HCT116 (cell line): ENCODE results near the gene GABBR1. TPM values are rescaled to one million over a fixed set of nuclear protein-coding genes. Genes with fewer than 3 reads are reported as not detected.

ENCODE experiments used
- ATAC-seq: fragments of 200-7000 bp; cut with Tn5 transposase; 2 replicates; pipeline ENCODE4 v1.9.1; 2020; ENCODE audit warnings: mild to moderate bottlenecking, moderate library complexity
- BruUV-seq: library from RNA; stranded (reverse); fragments of 400-500 nt; replicated peaks from 2 replicates; lab custom pipeline; 2021; lab: Mats Ljungman, UMichigan
- CTCF ChIA-PET: fragments of 300-600 bp; sonication (Branson Sonifier 250); formaldehyde crosslinking; loops from one replicate; lab custom pipeline; 2021; ENCODE audit warnings: antibody characterized with exemption; lab: Charles Lee
- POLR2A ChIA-PET: fragments of 300-600, 350-600 bp; sonication (Branson Sonifier 250); formaldehyde crosslinking; loops from one replicate; lab custom pipeline; 2021; ENCODE audit warnings: antibody characterized with exemption; lab: Charles Lee
- RAD21 ChIA-PET, 2 experiments: fragments of 300-600 bp; sonication (Branson Sonifier 250); formaldehyde crosslinking; loops; one replicate each; lab custom pipeline; 2023; ENCODE audit warnings: low total read pairs in 2 of 2; ENCODE audit not compliant: uncharacterized antibody in 2 of 2, unreplicated experiment in 2 of 2, low non-redundant PET in 1 of 2; lab: Charles Lee
- DNase-seq: peaks from one replicate; pipeline ENCODE4 v3.0.0-alpha.2; 2010; ENCODE audit warnings: low read depth, low spot score
- H2AFZ ChIP-seq: fragments of 200-600 bp; shearing (Covaris generic), sonication (generic); 2 replicates; pipeline ENCODE4 v1.6.1; 2017; ENCODE audit warnings: low read depth, mixed run types, mixed read lengths, antibody characterized with exemption, low read length; ENCODE audit not compliant: poor library complexity, severe bottlenecking
- H3K27ac ChIP-seq: 2 replicates; pipeline ENCODE4 v1.5.1; 2012; ENCODE audit warnings: low read depth, low read length
- H3K27me3 ChIP-seq: fragments of 200-600 bp; sonication (generic); 2 replicates; pipeline ENCODE4 v1.6.1; 2016; ENCODE audit warnings: mixed run types, low read length, mixed read lengths; ENCODE audit not compliant: insufficient read depth
- H3K36me3 ChIP-seq, 2 experiments: fragments of 200-500 bp in 1 of 2; fragments of 200-600 bp in 1 of 2; sonication (Bioruptor generic) in 1 of 2; sonication (generic) in 1 of 2; 2 replicates each; pipeline versions ENCODE4 v1.5.1 to v1.6.1; 2014 to 2016; ENCODE audit warnings: low read length in 2 of 2, inconsistent platforms in 1 of 2, mixed read lengths in 1 of 2, mixed run types in 1 of 2; ENCODE audit not compliant: insufficient read depth in 2 of 2, control insufficient read depth in 1 of 2
- H3K4me1 ChIP-seq, 2 experiments: fragments of 200-600 bp in 1 of 2; sonication (generic) in 1 of 2; 2 replicates each; pipeline versions ENCODE4 v1.5.1 to v1.6.1; 2012 to 2017; ENCODE audit warnings: low read length in 2 of 2, inconsistent platforms in 1 of 2, mild to moderate bottlenecking in 1 of 2, mixed read lengths in 1 of 2, mixed run types in 1 of 2, moderate library complexity in 1 of 2; ENCODE audit not compliant: insufficient read depth in 2 of 2, control insufficient read depth in 1 of 2
- H3K4me2 ChIP-seq: fragments of 200-600 bp; sonication (generic); 2 replicates; pipeline ENCODE4 v1.6.1; 2017; ENCODE audit warnings: mixed run types, low read length, mixed read lengths
- H3K4me3 ChIP-seq, 2 experiments: fragments of 200-600 bp in 1 of 2; sonication (generic) in 1 of 2; replicated peaks in 1 of 2; 2 replicates each; pipeline ENCODE4 v1.5.1; 2011 to 2016; ENCODE audit warnings: low read length in 2 of 2, control low read depth in 1 of 2, low read depth in 1 of 2, mild to moderate bottlenecking in 1 of 2, mixed read lengths in 1 of 2, mixed run types in 1 of 2
- H3K79me2 ChIP-seq: fragments of 200-600 bp; sonication (generic); 2 replicates; pipeline ENCODE4 v1.6.1; 2017; ENCODE audit warnings: mild to moderate bottlenecking, mixed run types, low read length, moderate library complexity, mixed read lengths; ENCODE audit not compliant: insufficient read depth
- H3K9ac ChIP-seq: fragments of 200-600 bp; sonication (generic); 2 replicates; pipeline ENCODE4 v1.6.1; 2016; ENCODE audit warnings: low read length, mixed read lengths
- H3K9me2 ChIP-seq: fragments of 200-600 bp; sonication (generic), shearing (Covaris generic); 2 replicates; pipeline ENCODE4 v1.6.1; 2017; ENCODE audit warnings: mixed run types, mild to moderate bottlenecking, moderate library complexity; ENCODE audit not compliant: insufficient read depth
- H3K9me3 ChIP-seq, 2 experiments: fragments of 200-500 bp in 1 of 2; fragments of 200-600 bp in 1 of 2; sonication (Bioruptor generic) in 1 of 2; sonication (generic) in 1 of 2; 2 replicates each; pipeline ENCODE4 v1.6.1; 2014 to 2017; ENCODE audit warnings: low read length in 2 of 2, mixed read lengths in 2 of 2, inconsistent platforms in 1 of 2, low read depth in 1 of 2, mild to moderate bottlenecking in 1 of 2, mixed run types in 1 of 2, moderate library complexity in 1 of 2; ENCODE audit not compliant: control insufficient read depth in 1 of 2, insufficient read depth in 1 of 2
- H4K20me1 ChIP-seq: fragments of 200-600 bp; sonication (generic), shearing (Covaris generic); 2 replicates; pipeline ENCODE4 v1.6.1; 2017; ENCODE audit warnings: mixed run types, mild to moderate bottlenecking, moderate library complexity; ENCODE audit not compliant: insufficient read depth
- ATF3 ChIP-seq: IDR thresholded peaks from 2 replicates; pipeline ENCODE4 v1.6.1; 2012
- CBX3 ChIP-seq: IDR thresholded peaks from 2 replicates; pipeline ENCODE4 v1.6.1; 2012; ENCODE audit warnings: low read depth
- CTCF ChIP-seq, 3 experiments: fragments of 200-600 bp in 1 of 3; sonication (generic) in 1 of 3; IDR thresholded peaks in 2 of 3; conservative IDR thresholded peaks in 1 of 3; 2 replicates each; pipeline ENCODE4 v1.5.1; 2012 to 2017; ENCODE audit warnings: low read depth in 2 of 3, low read length in 2 of 3, antibody characterized with exemption in 1 of 3, borderline replicate concordance in 1 of 3, control low read depth in 1 of 3, mild to moderate bottlenecking in 1 of 3, mixed read lengths in 1 of 3, mixed run types in 1 of 3, moderate library complexity in 1 of 3; ENCODE audit not compliant: insufficient read depth in 1 of 3
- EGR1 ChIP-seq: IDR thresholded peaks from 2 replicates; pipeline ENCODE4 v1.6.1; 2012; ENCODE audit warnings: low read depth
- ELF1 ChIP-seq: IDR thresholded peaks from 2 replicates; pipeline ENCODE4 v1.6.1; 2012; ENCODE audit warnings: low read depth, borderline replicate concordance
- EZH2 ChIP-seq: fragments of 200-600 bp; sonication (generic); IDR thresholded peaks from 2 replicates; pipeline ENCODE4 v1.6.1; 2017; ENCODE audit warnings: antibody characterized with exemption, mixed run types
- FOSL1 ChIP-seq: IDR thresholded peaks from 2 replicates; pipeline ENCODE4 v1.6.1; 2012; ENCODE audit warnings: low read depth
- POLR2AphosphoS5 ChIP-seq: IDR thresholded peaks from 2 replicates; pipeline ENCODE4 v1.6.1; 2011; ENCODE audit warnings: mild to moderate bottlenecking, low read depth, low read length, moderate library complexity
- RAD21 ChIP-seq: IDR thresholded peaks from 2 replicates; pipeline ENCODE4 v1.6.1; 2012; ENCODE audit warnings: low read depth, mild to moderate bottlenecking
- SIN3A ChIP-seq: IDR thresholded peaks from 2 replicates; pipeline ENCODE4 v1.6.1; 2012; ENCODE audit warnings: low read depth
- SP1 ChIP-seq: IDR thresholded peaks from 2 replicates; pipeline ENCODE4 v1.6.1; 2012; ENCODE audit warnings: low read depth
- SRF ChIP-seq: IDR thresholded peaks from 2 replicates; pipeline ENCODE4 v1.6.1; 2012; ENCODE audit warnings: low read depth
- TCF7L2 ChIP-seq: IDR thresholded peaks from 2 replicates; pipeline ENCODE4 v1.7.0; 2011; ENCODE audit warnings: borderline replicate concordance, inconsistent platforms; ENCODE audit not compliant: insufficient read depth, insufficient read length; ENCODE audit errors: extremely low read depth
- YY1 ChIP-seq: IDR thresholded peaks from 2 replicates; pipeline ENCODE4 v1.6.1; 2011; ENCODE audit warnings: low read length, low read depth, moderate library complexity, mild to moderate bottlenecking; ENCODE audit not compliant: insufficient replicate concordance; ENCODE audit errors: extremely low read depth
- ZBTB33 ChIP-seq: IDR thresholded peaks from 2 replicates; pipeline ENCODE4 v1.6.1; 2011; ENCODE audit warnings: mild to moderate bottlenecking, low read length, moderate library complexity; ENCODE audit not compliant: insufficient replicate concordance; ENCODE audit errors: extremely low read depth
- ZFX ChIP-seq: fragments of 450-650 bp; IDR thresholded peaks from 2 replicates; pipeline ENCODE4 v1.6.1; 2017
- ZNF274 ChIP-seq: fragments of 200-500 bp; sonication (Bioruptor generic); IDR thresholded peaks from 2 replicates; pipeline ENCODE4 v1.6.1; 2014; ENCODE audit warnings: mild to moderate bottlenecking, low read depth, low read length, inconsistent platforms
- intact Hi-C: fragments of 100-400 bp; cut with micrococcal nuclease; formaldehyde crosslinking; loops from 2 replicates; pipeline ENCODE4 v1.10.0; 2022
- total RNA-seq: library from RNA; stranded (reverse); gene quantifications from one replicate; pipeline ENCODE4 v1.2.1, GENCODE V29; 2021; ENCODE audit not compliant: unreplicated experiment
- TF ChIP-seq, protein P1 (sequence below): IDR thresholded peaks from 2 replicates; pipeline ENCODE4 v1.6.1; 2012; ENCODE audit warnings: low read depth
- TF ChIP-seq, protein P2 (sequence below): IDR thresholded peaks from 2 replicates; pipeline ENCODE4 v1.6.1; 2012

The GABBR1 gene
- total RNA-seq, 1 experiment from 2014 or later, result 43.4 TPM

- no peaks in the 10 kb centered on the region for H3K9me3 ChIP-seq
- CTCF ChIA-PET, result no interaction called here
- ATAC-seq, result no peak
- no peak overlapping the region for H2AFZ ChIP-seq
- H3K36me3 ChIP-seq, result no peaks in the 10 kb centered on the region
- no peaks in the 10 kb centered on the region for H4K20me1 ChIP-seq
- no peak overlapping the region for H3K4me3 ChIP-seq
- H3K27me3 ChIP-seq, result no peaks in the 10 kb centered on the region
- no peak for DNase-seq
- no peak overlapping the region for H3K9ac ChIP-seq
- no peaks in the 10 kb centered on the region for H3K9me2 ChIP-seq
- H3K27ac ChIP-seq, result no peak overlapping the region
- no peak overlapping the region for H3K4me2 ChIP-seq
- no peaks in the 10 kb centered on the region for H3K79me2 ChIP-seq
- H3K4me1 ChIP-seq, result no peaks in the 10 kb centered on the region
- intact Hi-C loops, result no loop called here
- POLR2A ChIA-PET, result no interaction called here
- BruUV-seq, result no TSS peak
- TF ChIP-seq FOSL1, result no peak
- no peak for TF ChIP-seq SIN3A
- no peak for TF ChIP-seq RAD21
- TF ChIP-seq ZNF274, result no peak
- no peak for TF ChIP-seq POLR2AphosphoS5
- TF ChIP-seq CBX3, result no peak
- no peak for TF ChIP-seq CTCF (IDR thresholded peaks at IDR 0.05 in 2 of 3, conservative IDR thresholded peaks at IDR 0.05 in 1 of 3; ENCODE audit: borderline replicate concordance in 1 of 3, insufficient read depth in 1 of 3, low read depth in 2 of 3, low read length in 2 of 3)
- TF ChIP-seq ATF3, result no peak
- no peak for TF ChIP-seq TCF7L2
- TF ChIP-seq ZBTB33, result no peak
- no peak for TF ChIP-seq SRF
- TF ChIP-seq, protein P1, sequence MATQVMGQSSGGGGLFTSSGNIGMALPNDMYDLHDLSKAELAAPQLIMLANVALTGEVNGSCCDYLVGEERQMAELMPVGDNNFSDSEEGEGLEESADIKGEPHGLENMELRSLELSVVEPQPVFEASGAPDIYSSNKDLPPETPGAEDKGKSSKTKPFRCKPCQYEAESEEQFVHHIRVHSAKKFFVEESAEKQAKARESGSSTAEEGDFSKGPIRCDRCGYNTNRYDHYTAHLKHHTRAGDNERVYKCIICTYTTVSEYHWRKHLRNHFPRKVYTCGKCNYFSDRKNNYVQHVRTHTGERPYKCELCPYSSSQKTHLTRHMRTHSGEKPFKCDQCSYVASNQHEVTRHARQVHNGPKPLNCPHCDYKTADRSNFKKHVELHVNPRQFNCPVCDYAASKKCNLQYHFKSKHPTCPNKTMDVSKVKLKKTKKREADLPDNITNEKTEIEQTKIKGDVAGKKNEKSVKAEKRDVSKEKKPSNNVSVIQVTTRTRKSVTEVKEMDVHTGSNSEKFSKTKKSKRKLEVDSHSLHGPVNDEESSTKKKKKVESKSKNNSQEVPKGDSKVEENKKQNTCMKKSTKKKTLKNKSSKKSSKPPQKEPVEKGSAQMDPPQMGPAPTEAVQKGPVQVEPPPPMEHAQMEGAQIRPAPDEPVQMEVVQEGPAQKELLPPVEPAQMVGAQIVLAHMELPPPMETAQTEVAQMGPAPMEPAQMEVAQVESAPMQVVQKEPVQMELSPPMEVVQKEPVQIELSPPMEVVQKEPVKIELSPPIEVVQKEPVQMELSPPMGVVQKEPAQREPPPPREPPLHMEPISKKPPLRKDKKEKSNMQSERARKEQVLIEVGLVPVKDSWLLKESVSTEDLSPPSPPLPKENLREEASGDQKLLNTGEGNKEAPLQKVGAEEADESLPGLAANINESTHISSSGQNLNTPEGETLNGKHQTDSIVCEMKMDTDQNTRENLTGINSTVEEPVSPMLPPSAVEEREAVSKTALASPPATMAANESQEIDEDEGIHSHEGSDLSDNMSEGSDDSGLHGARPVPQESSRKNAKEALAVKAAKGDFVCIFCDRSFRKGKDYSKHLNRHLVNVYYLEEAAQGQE, result no peak
- TF ChIP-seq ZFX, result no peak
- TF ChIP-seq, protein P2, sequence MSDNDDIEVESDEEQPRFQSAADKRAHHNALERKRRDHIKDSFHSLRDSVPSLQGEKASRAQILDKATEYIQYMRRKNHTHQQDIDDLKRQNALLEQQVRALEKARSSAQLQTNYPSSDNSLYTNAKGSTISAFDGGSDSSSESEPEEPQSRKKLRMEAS, result no peak
- TF ChIP-seq SP1, result no peak
- no peak for TF ChIP-seq YY1
- TF ChIP-seq EZH2, result no peak
- TF ChIP-seq EGR1, result no peak
- TF ChIP-seq ELF1, result no peak
- TF ChIP-seq, all 23 proteins: peak for 0
- RAD21 ChIA-PET, result no interaction called here
Measured at GRCh38 chr6:29563435-29563965, 69.5 kb downstream of the GABBR1 start.
